ENCODE data around the gene BASP1. TPM values are rescaled to one million over a fixed set of nuclear protein-coding genes. Genes with fewer than 3 reads are reported as not detected.

BASP1 gene
- polyA plus RNA-seq, 1 of the 3 experiments (the other 2 are of a cell fraction) = 107 TPM

- Histone ChIP-seq H3K36me3 (replicated peaks in 1 of 2; ENCODE audit: control insufficient read depth in 1 of 2, insufficient read depth in 2 of 2, low read length in 1 of 2) (no peaks in the 10 kb centered on the region), H4K20me1 (ENCODE audit: insufficient read depth) (no peaks in the 10 kb centered on the region), H3K4me1 (ENCODE audit: control insufficient read depth in 1 of 2, insufficient read depth in 2 of 2, low read depth in 1 of 2, low read length in 1 of 2) (no peaks in the 10 kb centered on the region; a peak in 2 of 4 replicates), H2AFZ (ENCODE audit: low read depth) (no peak overlapping the region; the same call in 1 of the 2 replicates), H3K9me3 (no peaks in the 10 kb centered on the region), H3F3A (replicated peaks; ENCODE audit: insufficient read depth) (peaks cover 3% of the 10 kb centered on the region), H3K79me2 (ENCODE audit: insufficient read depth) (no peaks in the 10 kb centered on the region), H3K4me2 (no peak overlapping the region), H3K27me3 (ENCODE audit: insufficient read depth) (no peaks in the 10 kb centered on the region), H3K9me2 (no peaks in the 10 kb centered on the region), H3K9ac (no peak overlapping the region), H3K27ac (ENCODE audit: low read depth in 2 of 2, low read length in 1 of 2) (no peak overlapping the region), H3K4me3 (ENCODE audit: low read depth in 2 of 2, low read length in 1 of 2) (no peak overlapping the region; a peak in 1 of 4 replicates)
- no peak for DNase-seq
- TF ChIP-seq CHD2 (IDR thresholded peaks at IDR 0.05; ENCODE audit: low read length, partially characterized antibody) (no peak), NFIC (IDR thresholded peaks at IDR 0.05; ENCODE audit: borderline replicate concordance) (no peak), PBX3 (IDR thresholded peaks at IDR 0.05) (no peak), SMC3 (IDR thresholded peaks at IDR 0.05; ENCODE audit: low read depth, low read length) (no peak), MAX (IDR thresholded peaks at IDR 0.05; ENCODE audit: low read depth) (no peak), ZBTB33 (IDR thresholded peaks at IDR 0.05; ENCODE audit: borderline replicate concordance, low read depth) (no peak), CTCF (IDR thresholded peaks at IDR 0.05) (no peak), IRF3 (IDR thresholded peaks at IDR 0.05; ENCODE audit: low read depth, low read length) (no peak), POLR2AphosphoS5 (IDR thresholded peaks at IDR 0.05; ENCODE audit: low read depth, low read length) (no peak), USF2 (IDR thresholded peaks at IDR 0.05; ENCODE audit: borderline replicate concordance, low read depth, low read length) (no peak), EZH2phosphoT487 (IDR thresholded peaks at IDR 0.05; ENCODE audit: borderline replicate concordance, low read depth) (no peak), GATA2 (CRISPR knock-in tag; IDR thresholded peaks at IDR 0.05) (no peak), REST (IDR thresholded peaks at IDR 0.05; ENCODE audit: low read depth, low read length) (no peak), RXRA (IDR thresholded peaks at IDR 0.05; ENCODE audit: borderline replicate concordance, low read depth) (no peak), RAD21 (IDR thresholded peaks at IDR 0.05; ENCODE audit: low read length) (no peak), GABPA (IDR thresholded peaks at IDR 0.05; ENCODE audit: low read depth) (no peak), NRF1 (IDR thresholded peaks at IDR 0.05; ENCODE audit: low read depth, low read length) (no peak), FOXM1 (IDR thresholded peaks at IDR 0.05; ENCODE audit: low read depth) (no peak), YY1 (IDR thresholded peaks at IDR 0.05; ENCODE audit: low read depth) (no peak)
- 66% methylated on average over 4 of the region's 4 CpGs for WGBS (ENCODE audit: low lambda C conversion rate)
- CTCF ChIA-PET = interaction anchor here (1.2 kb wide), 1 partner anchor 1070 kb away, joined by 3 read pairs; no protein-coding TSS in a partner anchor
- POLR2A ChIA-PET = no interaction called here
Measured at GRCh38 chr5:17212191-17212590, 5.2 kb upstream of the BASP1 start.
